ENCODE measurements around the gene C6orf58.
A peak's percentile ranks its signal among the peaks of the same experiment; 100 is the strongest.

Gene C6orf58

DNA sequence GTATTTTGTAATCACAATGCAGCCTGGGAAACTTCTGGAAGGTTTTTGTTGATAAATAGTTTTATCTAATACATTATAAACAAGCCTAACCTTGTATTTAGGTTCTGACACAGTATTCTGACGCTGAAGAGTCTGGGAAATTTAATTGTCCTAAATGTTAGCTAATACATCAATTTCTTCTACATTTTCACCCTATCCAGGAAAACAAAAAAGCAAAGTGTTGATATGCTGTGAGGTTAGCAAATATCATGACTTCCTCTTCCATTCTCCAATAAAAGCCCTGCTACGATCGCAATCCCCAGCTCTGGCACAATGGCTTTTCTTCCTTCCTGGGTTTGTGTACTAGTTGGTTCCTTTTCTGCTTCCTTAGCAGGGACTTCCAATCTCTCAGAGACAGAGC, at the start of gene C6orf58:
TSS of gene C6orf58 (plus strand) at position 301 of the 400 bp plus-strand sequence. CDS start at position 313, 12 bp downstream.
- no peak for DNase-seq

DNA sequence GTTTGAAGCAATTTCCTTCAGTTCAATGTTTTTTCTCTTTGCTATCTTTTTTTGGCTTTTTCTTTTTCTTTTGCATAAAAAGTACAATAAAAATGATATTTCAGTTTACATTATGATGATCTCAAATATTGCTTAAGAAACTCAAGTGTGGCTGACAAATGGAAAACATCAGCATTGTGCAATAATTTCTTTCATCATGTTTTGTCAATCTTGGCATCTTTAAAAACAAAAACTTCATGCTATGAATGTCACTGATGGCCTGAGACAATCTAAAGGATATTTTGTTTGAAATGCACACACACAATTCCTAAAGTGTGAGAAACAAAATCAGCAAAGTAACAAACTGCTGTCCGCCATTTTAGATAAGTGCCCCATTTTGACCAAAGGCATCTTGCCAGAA, 44.0 kb upstream of the C6orf58 start:
- no peak for DNase-seq

DNA sequence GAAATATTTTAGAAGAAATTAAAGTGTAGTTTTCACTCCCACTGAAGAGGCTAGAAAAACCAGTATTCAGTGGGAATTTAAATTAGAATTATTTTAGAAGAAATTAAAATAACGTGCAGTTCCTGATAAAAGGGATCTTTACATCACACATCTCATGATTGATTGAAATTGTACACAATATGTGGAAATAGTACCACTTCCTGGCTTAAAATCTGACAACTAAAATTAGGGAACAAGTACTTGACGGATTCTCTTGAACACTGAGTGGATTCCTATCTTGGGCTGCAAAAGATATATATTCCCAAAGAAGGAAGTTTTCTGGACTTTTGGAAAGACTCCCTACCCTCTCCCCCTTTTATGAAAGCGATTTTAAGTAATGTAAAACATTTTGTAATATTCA, 43.2 kb upstream of the C6orf58 start:
- DNase-seq: no peak

DNA sequence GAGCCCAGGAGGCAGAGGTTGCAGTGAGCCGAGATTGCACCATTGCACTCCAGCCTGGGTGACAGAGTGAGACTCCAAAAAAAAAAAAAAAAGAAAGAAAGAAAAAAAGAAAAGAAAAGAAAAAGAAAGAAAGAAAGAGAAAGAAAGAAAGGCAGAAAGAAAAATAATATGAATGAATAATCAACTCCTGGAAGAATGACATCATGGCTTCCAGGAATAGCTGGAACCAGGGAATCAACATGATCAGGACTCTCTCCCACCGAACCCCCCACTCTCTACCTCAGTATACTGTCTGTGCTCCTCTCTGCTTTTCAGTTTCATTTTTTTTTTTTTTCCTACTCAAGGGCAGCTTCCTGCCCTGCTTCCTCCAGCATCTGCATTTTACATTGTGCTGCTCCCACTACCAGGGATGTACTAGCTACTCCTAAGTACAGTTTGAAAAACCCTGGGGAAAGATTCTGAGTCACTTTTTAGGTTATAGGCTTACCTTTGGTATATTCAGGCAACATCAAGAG, 38.2 kb upstream of the C6orf58 start:
- no peak for DNase-seq

DNA sequence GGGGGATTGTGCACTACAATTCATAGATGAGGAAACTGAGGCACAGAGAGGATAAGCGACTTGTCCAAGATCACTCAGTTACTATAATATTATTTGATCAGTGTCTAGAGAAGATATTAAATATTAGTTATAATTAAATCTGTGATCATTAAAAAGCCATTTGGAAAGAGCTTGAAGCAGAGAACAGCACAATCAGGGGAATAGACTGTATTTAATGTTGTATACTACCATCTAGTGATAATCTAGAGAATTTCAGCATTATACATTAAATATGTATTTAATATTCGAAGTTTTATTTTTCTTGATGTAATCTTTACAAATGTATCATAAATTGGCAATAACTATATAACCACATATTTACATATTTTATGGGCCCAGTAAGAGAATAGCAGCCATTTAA, 37.7 kb upstream of the C6orf58 start:
- DNase-seq: peak; percentile 25

DNA sequence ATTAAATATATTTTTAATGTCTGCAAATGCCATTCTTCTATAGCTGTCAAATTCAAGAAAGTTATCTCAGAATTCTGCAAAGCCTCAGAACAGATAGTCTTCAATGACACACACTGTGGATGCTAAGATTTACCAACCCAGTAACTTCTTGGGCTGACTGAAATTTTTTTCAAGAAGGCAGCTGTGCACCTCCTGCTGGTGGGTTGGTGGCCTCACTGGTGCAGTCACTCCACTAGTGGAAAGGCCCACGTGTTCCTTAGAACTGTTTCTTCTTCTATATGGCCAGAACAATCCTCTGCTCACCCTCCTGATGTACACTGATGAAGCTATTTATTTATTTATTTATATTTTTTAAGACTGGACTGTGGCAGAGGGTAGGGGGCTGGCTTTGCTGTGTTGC, 29.8 kb upstream of the C6orf58 start:
- no peak for DNase-seq

DNA sequence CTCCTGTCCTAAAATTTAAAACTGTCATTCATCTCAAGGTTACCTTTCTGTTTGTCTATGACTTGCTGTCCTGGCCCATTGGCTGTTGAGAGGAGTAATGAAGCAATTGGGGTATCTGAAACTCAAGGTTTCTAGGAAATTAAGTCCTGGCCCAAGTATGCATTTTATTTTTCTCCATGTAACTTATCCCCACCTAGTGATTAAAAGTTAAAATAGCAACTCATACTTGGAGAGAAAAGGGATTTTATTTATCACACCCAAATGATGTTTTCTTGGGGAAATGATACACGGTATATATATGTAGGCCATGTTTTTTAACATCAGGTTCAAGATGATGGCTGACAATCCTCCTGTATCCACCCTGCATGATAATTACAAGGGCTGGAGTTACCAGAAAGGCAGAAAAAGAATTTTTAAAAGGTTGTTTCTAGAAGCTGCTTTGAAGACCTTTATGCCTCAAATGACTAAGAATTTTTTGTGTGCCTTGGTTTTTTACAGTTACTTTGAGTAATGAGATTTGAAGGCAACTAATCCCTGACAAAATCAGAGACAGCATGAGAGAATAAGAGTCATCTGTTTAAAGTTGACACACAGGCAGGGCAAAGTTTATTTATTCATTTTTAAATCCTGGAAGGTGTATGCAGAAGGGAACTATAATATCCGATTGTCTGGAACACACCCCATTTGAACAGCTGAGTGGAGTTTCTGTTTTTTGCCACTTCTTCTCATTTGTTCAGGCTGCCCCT, 28.9 kb upstream of the C6orf58 start:
- DNase-seq: no peak

GRCh38 chr6:127550403-127550802, 26.6 kb upstream of the C6orf58 start:
- DNase-seq: peak; percentile 56

DNA sequence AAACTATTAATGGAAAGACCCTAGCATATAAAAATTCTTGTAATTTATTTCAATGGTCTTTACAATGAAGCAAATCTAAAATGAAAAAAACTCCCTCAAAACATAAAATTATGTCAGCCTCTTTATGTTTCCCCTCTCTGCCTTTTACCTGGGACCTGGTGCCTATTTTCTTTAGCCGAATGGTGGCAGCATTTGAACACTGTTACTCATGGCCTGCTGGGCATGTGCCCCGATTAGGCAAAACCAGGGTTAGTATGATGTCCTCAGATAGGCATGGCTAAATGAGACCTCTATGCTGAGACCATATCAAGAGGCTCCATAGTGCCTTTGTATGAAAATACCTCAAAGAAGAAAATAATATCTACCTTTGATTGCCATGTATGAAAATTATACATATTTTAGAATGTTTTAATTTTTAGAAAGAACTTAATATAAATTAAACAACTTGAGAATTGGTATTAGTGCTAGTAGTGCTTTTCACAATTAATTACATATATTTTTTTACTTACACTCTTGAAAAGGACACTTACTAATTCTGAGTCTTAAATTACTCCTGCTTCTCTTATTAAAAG, 22.5 kb upstream of the C6orf58 start:
- peak; percentile 38 for DNase-seq

DNA sequence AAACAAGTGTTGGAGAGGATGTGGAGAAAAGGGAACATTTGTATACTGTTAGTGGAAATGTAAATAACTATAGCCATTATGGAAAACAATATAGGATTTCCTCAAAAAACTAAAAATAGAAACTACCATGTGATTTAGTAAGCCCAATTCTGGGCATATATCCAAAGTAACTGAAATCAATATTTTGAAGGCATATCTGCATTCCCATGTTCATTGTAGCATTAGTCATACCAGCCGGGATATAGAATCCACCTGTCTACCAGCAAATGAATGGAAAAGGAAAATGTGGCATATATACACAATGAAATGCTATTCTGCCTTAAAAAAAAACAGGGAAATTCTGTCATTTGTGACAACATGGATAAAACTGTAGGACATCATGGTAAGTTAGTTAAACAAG, 15.3 kb upstream of the C6orf58 start:
- DNase-seq: peak; percentile 42

GRCh38 chr6:127564761-127565160, 12.2 kb upstream of the C6orf58 start:
- no peak for DNase-seq

- no peak for DNase-seq
Observed at GRCh38 chr6:127566119-127566518, 10.9 kb upstream of the C6orf58 start.

GRCh38 chr6:127566651-127567050, 10.3 kb upstream of the C6orf58 start:
- DNase-seq: peak; percentile 54

DNA sequence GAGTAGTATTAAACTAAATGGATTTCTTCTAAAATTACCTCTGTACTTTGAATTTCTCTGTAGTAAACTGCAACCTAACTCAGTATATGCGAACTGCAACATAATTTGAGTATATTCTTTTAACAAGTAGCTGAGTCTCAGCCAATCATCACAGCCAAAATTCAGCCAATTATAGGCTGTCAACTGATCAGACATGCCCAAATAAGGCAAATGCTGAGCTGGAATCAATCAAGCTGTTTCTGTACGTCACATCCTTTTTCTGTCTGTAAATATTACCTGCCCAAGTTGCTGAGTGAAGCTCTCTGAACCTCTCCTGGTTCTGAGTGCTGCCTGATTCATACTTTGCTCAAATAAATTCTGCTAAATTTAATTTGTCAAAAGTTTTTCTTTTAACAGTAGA, 9.5 kb upstream of the C6orf58 start:
- no peak for DNase-seq

GRCh38 chr6:127570739-127571389, 6.1 kb upstream of the C6orf58 start:
- DNase-seq: no peak

DNA sequence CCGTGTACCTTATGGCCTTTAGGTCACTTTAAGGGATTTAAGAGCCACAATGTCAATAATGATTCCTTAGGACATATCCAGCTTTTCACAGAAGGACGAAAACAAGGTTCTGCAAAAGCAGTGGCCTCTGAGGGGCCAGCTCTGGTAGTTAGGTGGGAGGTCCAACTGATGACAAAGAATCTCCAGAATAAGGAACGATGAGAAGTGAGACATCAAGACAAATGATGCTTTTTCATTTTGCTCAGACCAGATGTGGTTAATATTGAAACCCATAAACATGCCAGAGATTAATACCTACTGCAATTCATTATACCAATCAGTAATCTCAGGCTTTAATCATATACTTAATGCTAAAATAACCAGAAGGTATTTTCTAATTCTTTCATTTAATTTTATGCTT, 1.9 kb downstream of the C6orf58 start:
- DNase-seq: no peak

- DNase-seq: no peak
Observed at GRCh38 chr6:127581576-127581975, 4.6 kb downstream of the C6orf58 start.

- peak; percentile 65 for DNase-seq
Observed at GRCh38 chr6:127582777-127583462, 5.9 kb downstream of the C6orf58 start.

GRCh38 chr6:127585123-127585522, 8.1 kb downstream of the C6orf58 start:
- no peak for DNase-seq

GRCh38 chr6:127586372-127586771, 9.4 kb downstream of the C6orf58 start:
- DNase-seq: no peak

- no peak for DNase-seq
Observed at GRCh38 chr6:127587875-127588274, 10.9 kb downstream of the C6orf58 start.

DNA sequence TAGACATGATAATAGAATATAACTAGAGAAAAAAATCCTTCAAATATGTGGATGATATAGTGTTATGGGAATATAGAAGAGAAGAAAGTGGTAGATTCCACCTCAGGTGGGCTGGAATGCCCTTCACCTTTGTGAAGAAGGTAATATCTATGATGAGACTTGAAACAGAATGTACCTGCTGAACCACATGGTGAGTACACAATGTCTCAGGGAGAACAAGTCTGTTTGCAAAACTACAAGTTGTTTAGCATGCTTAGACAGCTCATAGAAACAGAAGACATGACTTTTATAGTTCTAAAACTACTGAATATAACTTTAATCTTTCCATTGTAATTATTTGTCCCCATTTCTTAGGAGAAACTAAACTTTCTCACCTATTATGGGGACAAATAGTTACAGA, 12.2 kb downstream of the C6orf58 start:
- DNase-seq: no peak

DNA sequence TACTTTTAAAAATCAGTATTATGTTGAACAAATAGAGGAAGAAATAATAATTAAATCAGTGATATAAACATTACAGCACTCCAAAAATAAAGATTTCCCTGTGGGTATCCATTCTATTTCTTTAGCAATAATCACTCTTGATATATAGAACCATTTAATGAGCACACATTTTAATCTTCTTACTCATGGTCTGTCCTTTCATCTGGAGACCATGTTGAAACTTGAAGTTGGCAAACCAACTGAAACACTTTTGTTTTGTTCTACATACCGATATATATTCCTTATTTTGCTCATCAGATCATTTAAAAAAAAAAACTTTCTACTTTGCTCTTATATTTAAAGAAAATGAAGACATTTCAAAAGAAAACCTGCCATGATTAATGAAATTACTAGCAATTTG, 13.4 kb downstream of the C6orf58 start:
- no peak for DNase-seq

DNA sequence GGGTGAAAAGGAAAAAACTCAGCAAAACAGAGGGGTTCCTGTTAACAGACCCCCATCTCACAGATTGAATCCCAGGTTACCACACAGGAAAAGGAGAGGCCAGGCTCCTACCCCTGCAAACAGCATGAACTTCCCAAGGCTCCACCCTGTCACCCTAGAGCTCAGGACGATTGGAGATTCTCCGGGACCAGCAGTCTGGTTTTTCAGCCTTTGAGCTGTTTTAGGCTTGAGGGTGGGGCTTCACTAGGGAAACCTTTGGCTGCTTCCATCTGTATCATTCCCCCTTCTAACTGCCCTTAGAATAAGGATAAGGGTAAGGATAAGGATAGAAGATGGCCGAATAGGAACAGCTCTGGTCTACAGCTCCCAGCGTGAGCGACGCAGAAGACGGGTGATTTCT, 16.0 kb downstream of the C6orf58 start:
- no peak for DNase-seq

All from fibroblast of upper back skin (primary cell).